Glomerular endothelial cell (primary cell): ENCODE measurements around the gene MYO1F. TPM values are rescaled to one million over a fixed set of nuclear protein-coding genes. Genes with fewer than 3 reads are reported as not detected.
"Not testable (repeated sequence)": the region's sequence is repeated elsewhere in the genome, so short reads cannot be mapped to it uniquely, and the experiment has no call there.

Source experiments
- DNase-seq: peaks from one replicate; pipeline ENCODE4 v3.0.0-alpha.2; 2011; ENCODE audit warnings: low read depth, low spot score; ENCODE audit errors: extremely low read depth
- total RNA-seq: library from RNA; depleted of rRNA; stranded (reverse); fragments of >200 nt; gene quantifications from 2 replicates; pipeline ENCODE4 v1.2.3, GENCODE V29; 2015

The MYO1F gene
- total RNA-seq: 0.15 and 0.23 TPM in 2 replicates

DNA sequence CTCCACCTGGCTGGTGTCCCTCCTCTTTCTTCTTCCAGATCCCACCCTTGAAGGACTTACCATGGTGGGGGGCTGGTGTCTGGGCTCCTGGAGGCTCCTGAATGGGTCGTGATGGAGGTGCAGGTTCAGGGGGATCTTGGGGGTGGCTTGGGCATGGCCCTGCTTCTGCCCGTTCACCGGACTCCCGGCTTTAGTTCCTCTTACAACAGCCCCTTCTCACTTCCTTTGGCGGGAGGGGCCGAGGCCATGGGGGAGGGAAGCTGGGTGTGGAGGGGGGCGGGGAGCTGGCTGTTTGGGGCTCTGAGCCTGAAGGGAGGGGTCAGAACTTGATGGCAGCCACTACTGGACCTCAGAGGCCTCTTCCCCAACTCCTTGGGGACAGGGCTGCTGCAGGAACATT is at the start of gene MYO1F:
Gene MYO1F, minus strand, starts transcription at position 196 of the 400 bp plus-strand sequence. Its CDS starts 133 bp downstream, at position 63.
- DNase-seq: no peak

DNA sequence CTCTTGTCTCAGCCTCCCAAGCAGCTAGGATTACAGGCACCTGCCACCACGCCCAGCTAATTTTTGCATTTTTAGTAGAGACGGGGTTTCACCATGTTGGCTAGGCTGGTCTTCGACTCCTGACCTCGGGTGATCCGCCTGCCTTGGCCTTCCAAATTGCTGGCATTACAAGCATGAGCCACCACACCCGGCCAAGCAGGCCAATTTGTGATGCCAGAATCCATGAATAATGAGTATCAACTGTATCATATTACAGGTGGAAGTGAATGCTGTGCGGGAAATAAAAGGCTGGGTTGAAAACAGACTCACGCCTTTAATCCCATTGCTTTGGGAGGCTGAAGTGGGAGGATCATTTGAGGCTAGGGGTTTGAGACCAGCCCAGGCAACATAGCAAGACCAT is 49.6 kb upstream of the MYO1F start:
- DNase-seq: no peak

DNA sequence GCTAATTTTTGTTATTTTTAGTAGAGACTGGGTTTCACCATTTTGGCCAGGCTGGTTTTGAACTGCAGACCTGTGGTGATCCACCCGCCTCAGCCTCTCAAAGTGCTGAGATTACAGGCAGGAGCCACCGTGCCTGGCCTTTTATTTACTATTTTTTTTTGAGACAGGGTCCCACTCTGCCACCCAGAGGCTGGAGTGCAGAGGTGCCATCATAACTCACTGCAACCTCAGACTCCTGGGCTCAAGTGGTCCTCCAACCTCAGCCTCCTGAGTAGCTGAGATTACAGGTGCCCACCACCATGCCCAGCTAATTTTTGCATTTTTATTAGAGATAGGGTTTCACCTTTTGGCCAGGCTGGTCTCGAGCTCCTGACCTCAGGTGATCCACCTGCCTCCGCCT is 45.6 kb upstream of the MYO1F start:
- DNase-seq: not testable (repeated sequence)

DNA sequence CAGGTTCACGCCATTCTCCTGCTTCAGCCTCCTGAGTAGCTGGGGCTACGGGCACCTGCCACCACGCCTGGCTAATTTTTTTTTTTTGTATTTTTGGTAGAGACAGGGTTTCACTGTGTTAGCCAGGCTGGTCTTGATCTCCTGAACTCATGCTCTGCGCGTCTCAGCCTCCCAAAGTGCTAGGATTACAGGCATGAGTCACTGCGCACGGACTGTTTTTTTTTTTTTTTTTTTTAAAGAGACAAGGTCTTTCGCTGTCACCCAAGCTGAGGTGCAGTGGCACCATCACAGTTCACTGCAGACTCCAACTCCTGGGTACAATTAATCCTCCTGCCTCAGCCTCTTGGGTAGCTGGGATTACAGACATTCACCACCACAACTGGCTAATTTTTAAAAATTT is 41.5 kb upstream of the MYO1F start:
- DNase-seq: no peak

DNA sequence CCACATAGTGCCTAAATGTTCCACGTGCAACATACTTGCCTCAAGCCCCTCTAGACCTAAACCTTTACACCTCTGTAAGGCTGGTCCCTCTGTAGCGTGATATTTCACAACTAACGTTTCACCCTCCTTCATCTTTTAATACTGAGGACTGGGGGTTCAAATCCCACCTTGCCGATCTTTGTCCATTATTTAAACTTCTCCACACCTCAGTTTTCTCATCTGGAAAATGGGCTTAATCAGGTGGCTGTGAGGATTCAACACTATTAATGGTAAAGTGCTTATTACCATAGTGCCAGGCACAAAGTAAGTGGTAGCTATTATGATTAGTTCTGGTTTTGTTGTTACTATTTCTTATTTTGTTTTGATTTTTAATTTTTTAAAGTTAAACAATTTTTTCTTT is 40.7 kb upstream of the MYO1F start:
- DNase-seq: no peak

DNA sequence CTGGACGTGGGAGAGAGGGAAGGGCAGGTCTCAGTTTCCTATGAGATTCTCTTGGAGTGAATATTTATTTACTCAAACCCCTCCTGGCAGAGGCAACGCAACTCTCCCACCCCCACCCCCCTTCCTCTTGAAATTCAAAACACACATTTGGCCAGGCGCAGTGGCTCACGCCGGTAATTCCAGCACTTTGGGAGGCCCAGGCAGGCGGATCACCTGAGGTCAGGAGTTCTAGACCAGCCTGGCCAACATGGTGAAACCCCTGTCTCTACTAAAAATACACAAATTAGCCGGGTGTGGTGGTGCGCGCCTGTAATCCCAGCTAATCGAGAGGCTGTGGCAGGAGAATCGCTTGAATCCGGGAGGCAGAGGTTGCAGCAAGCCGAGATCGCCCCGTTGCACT is 40.1 kb upstream of the MYO1F start:
- not testable (repeated sequence) for DNase-seq

DNA sequence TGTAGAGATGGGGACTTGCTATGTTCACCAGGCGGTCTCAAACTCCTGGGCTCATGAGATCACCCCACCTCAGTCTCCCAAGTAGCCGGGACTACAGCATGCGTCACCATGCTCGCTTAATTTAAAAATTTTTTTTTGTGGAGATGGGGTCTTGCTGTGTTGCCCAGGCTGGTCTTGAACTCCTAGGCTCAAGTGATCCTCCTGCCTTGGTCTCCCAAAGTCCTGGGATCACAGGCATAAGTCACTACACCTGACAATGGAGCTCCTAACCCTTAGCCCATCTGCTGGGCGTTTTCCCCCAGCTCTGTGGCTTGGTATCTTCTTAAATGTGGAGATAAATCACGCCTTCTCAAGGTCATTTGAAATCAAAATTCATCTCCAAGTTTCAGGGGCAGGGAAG is 39.6 kb upstream of the MYO1F start:
- no peak for DNase-seq

DNA sequence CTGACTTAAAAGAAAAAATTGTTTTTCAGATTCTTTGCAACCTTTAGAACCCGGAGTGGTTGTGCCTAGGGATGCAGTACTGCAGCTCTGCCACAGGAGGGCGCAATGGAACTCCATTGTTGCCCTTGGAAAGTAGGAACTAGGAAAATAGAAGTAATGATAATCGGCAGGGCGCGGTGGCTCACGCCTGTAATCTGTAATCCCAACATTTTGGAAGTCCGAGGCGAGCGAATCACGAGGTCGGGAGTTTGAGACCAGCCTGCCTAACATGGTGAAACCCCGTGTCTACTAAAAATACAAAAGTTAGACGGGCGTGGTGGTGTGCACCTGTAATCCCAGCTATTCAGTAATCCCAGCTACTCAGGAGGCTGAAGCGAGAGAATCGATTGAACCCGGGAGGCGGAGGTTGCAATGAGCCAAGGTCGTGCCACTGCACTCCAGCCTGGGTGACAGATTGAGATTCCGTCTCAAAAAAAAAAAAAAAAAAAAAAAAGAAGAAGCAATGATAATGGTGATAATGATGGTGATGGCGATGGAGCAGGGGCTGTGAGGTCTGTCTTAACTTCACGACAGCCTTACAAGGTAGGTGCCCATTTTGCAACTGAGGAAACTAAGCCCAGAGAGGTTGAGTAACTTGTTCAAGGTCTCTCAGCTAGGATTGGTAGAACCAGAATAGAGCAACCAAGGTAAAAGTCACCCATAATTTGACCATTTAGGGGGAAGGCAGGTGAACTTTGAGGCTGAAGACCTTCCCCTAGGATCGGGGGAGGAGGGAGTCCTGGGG is 38.8 kb upstream of the MYO1F start:
- DNase-seq: no peak

DNA sequence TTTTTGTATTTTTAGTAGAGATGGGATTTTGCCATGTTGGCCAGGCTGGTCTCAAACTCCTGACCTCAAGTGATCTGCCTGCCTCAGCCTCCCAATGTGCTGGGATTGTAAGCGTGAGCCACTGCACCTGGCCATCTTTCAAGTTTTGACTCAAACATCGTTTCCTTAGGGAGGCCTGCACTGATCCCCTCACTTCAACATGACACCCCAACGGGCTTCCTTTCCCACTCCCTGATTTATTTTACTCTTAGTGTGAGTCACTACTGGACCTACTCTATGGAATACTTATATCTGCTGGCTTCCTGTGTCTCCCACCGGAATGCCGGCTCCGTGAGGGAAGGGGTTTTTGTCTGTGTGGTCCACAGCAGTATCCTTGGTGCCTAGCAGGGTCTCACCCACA is 37.8 kb upstream of the MYO1F start:
- no peak for DNase-seq

DNA sequence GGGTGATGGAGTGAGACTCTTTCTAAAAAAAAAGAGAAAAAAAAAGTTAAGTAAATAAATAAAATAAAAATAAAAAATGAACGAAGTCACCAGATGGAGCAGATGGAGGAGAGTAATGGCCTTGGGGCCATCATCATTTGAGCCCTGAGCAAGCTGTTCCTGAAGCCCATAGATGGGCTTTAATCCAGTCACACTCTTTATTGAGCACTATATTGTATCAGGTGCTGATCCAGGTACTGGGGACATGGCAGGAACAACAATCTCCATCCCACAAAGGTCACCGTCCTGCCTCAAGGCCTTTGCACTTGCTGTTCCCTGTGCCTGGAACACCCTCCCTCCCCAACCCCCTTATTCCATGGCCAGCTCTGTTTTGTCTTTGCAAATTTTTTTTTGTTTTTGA is 37.2 kb upstream of the MYO1F start:
- DNase-seq: no peak

DNA sequence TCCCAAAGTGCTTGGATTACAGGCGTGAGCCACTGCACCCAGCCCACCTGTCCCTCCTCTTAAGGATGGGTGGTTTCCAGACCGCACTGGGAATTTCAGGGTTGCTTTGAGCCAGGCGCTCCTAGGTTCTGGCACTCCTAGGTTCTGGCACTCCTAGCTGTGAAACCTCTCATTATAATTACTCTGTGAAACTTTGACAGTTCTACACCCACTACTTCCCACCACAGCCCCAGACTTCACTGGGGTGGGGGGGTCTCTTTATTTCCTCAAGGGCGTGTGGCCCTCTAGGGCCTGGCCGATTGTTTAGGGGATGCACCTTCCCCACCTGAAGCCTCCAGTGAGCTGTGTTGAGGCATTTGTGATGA is 35.5 kb upstream of the MYO1F start:
- no peak for DNase-seq

DNA sequence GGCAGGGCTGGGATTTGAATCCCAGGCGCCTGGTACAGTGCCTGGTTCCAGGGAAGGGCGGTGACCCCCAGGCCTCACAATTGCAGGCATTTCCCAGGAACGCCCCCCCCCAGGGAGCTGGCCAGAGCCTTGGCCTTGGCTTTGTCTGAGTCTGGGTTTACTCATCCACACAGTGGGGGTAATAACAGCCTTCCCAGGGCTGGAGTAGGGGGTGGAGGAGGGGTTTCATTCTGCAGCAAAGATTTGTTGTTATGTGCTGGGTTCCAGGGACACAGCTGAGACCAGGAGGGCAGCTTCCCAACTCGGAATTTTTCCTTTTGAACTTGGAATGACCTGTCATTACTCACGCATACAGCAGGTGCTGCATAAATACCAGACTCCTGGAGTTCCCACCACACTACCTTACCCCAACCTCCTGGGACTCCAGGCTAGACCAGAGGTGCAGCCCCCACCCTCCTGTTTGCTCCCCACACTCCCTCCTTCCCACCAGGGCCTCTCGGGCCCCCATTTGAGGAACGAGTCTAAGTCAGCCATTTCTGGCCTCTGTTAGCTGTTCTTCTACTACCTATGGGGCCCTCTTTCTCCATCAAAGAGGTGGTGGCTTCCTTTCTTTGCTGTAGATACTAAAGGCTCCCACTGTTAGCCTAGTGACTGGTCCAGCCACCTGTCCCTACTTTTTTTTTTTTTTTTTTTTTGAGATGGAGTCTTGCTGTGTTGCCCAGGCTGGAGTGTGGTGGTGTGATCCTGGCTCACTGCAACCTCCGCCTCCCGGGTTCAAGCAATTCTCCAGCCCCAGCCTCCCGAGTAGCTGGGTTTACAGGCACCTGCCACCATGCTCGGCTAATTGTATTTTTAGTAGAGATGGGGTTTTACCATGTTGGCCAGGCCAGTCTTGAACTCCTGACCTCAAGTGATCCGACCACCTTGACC is 34.9 kb upstream of the MYO1F start:
- DNase-seq: no peak

DNA sequence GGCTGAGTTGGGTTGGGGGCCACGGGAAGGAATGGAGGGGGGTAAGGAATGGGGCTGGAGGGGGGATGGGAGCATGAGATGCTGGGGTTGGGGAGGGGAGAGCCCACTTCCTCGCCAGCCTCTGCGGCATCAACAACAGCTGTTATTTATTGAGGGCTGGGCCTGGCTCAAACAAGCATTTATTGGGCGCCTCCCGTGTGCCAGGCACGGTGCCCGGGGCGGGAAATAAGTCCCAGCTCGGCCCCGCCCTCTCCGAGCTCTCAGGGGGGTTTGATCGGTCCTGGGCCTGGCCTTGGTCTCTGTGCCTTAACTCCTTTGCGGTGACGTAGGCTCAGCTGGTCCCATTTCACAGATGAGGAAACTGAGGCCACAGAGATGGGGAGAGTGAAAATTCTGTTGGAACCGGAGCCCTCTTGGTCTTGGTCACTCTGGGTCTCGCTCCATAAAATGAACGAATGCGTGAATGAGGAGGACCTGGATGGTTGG is 34.2 kb upstream of the MYO1F start:
- no peak for DNase-seq

DNA sequence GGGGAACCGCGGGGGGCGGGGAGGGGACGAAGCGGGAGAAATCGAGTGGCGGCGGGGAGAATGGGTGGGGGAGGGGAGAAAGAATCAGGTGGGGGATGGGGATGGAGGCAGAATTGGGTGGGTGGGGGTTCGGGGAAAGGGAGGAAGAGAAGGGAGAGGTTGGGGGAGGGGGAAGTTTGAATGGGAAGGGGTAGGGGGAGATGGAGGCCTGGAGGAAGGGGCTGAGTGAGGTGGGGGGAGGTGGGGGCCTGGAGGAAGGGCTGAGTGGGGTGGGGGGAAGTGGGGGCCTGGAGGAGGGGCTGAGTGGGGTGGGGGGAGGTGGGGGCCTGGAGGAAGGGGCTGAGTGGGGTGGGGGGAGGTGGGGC is 33.7 kb upstream of the MYO1F start:
- DNase-seq: no peak

DNA sequence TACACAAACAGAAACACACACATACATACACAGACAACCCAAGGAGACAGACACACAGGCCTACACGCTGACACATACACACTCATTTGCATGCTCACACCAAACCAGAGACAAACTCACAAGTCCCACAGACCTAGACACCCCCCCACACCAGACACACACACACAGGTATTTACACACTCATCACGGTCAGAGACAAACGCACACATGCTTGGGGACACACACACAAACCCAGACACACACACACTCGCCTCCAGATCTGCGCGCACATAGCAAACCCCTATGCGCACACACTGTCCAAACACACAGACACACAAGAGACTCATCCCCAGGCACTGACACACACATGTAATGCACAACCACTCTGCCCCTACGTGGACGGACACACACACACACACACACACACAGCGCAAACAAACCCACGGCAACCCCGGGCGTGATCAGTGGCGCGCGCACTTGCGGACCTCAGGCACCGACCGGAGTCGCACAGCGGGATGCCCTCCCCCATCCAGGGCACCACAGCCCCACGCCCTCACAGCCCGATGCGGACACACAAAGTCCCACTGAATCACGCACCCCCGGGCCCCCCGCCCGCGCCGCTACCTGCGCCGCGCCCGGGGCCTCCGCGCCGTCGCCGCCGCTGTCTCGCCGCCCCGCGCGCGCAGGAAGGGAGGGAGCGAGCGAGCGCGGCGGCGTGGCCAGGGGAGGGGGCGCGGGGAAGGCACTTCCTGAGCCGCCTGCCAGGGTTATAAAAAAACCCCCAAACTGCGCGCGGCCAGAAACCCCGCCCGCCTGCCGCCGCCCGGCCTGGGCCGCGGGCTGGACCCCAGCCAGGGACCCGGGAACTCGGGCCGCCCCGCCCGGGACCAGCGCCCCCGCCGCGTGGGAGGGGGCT is 33.0 kb upstream of the MYO1F start, which contains the start of gene ADAMTS10:
Gene ADAMTS10, minus strand, starts transcription at position 675 of the 895 bp plus-strand sequence. CDS start 5,005 bp downstream, outside the sequence.
- no peak for DNase-seq

DNA sequence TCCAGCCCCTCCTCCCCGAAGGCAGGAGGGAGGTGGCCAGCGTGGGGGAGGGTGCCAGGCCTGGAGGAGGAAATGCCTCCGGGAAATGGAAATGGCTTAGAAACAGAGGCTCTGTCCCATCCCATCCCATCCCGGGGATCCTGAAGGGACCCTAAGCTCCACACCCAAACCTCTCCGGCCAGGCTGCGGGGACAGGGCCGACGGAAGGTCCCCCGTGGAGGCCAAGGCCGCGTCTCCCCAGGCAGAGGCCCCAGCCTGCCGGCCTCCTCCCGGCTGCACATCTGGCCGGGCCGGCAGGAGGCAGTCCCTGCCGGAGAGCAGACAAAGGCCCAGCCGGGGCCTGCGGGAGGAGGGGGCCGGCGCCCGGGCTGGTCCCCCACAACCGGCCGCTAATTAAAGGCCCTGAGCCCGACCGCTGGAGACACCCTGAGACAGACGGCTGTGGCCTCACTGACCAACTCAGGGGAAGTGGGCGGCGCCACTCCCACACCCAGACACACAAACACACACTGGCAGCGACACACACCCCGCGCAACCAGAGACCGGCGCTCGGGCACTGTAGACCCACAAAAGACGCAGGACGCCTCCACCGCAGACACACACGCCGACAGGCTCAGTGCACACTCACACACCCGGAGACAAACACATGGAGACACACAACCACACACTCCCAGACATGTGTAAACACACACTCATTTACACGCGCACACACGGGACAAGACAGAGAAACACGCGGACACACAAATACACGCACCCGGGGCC is 32.2 kb upstream of the MYO1F start:
- DNase-seq: no peak

DNA sequence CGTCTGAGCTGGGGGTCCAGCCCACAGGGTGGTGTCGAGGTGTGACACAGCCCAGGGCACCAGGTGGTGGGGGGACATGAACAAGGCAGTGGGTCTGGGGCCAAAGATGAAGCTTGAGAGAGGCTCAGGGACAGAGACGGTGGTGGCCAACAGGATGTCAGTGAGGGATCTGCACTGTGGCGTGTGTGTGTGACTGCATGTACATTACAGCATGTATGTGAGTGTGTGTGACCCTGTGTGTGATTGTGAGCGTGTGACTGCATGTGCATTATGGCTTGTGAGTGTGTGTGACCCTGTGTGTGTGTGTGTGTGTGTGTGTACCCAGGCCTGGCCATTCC is 31.7 kb upstream of the MYO1F start:
- DNase-seq: no peak

DNA sequence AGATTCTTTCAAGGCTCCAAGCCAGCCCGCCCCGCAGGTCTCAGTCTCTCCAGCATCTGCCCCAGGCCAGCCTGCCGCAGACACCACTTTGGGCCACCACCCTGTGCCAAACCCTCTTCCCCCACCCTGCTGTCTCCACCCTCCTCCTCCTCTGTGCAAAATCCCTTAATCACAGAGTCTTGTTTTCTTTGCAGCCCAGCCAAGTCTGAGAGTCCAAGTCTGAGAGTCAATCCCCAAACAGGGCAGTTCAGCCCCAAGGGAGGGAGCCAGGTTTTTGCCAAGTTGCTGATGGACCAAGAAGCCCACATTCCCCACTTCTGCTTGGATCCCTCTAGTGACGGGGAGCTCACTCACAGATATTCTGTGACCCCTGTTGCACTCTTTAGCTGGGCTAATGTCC is 30.1 kb upstream of the MYO1F start:
- no peak for DNase-seq

DNA sequence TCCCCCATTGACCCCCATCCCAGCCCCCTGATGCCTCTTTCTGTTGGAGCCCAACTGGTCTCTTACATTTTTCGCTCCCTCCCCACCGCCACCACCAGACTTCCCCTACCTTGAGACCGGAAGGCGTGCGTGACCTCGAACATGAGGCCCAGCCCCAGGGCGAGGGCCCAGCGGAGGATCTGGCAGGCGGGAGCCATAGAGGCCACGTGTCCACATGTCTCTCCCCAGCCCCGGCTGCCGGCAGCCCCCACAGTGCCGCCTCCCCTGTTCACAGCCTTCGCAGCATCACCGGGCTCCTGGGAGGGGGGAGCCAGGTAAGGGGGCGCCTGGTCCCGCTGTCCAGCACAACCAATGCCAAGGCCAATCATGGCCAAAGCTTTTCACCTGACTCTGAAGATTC is 28.3 kb upstream of the MYO1F start:
- no peak for DNase-seq

DNA sequence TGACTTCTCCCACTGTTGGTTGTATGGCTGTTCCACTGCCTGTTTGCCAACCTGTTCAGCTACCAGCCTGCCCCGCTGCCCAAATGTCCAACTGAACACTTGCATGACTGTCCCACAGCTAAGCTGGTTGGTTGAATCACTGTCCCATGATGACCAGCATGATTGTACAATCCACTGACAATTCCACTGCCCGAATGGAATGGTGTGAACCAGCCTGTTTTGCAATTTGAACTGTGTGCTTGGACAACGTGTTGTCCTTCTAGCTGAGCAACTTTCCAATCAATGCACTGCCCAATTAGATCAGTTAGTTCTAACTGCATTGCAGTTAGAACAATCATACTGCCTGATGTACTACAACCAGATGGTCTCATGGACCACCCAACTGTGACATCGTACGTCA is 24.6 kb upstream of the MYO1F start:
- DNase-seq: no peak
